Testis (tissue), 2 donors: ENCODE data around the gene POLR3G.

Source experiments
- POLR2A ChIP-seq: fragments of 450-650 bp; IDR thresholded peaks from one replicate; pipeline ENCODE4 v1.6.1; 2017; ENCODE audit warnings: antibody characterized with exemption, mild to moderate bottlenecking, moderate library complexity
- TF ChIP-seq, protein P1 (sequence below), 3 experiments: fragments of 450-650 bp in 2 of 3; fragments of 200-600 bp in 1 of 3; sonication (generic) in 1 of 3; IDR thresholded peaks; one replicate each; pipeline ENCODE4 v1.5.1; 2016 to 2019; ENCODE audit warnings: antibody characterized with exemption in 3 of 3, mild to moderate bottlenecking in 2 of 3, moderate library complexity in 1 of 3

- TF ChIP-seq, protein P1, sequence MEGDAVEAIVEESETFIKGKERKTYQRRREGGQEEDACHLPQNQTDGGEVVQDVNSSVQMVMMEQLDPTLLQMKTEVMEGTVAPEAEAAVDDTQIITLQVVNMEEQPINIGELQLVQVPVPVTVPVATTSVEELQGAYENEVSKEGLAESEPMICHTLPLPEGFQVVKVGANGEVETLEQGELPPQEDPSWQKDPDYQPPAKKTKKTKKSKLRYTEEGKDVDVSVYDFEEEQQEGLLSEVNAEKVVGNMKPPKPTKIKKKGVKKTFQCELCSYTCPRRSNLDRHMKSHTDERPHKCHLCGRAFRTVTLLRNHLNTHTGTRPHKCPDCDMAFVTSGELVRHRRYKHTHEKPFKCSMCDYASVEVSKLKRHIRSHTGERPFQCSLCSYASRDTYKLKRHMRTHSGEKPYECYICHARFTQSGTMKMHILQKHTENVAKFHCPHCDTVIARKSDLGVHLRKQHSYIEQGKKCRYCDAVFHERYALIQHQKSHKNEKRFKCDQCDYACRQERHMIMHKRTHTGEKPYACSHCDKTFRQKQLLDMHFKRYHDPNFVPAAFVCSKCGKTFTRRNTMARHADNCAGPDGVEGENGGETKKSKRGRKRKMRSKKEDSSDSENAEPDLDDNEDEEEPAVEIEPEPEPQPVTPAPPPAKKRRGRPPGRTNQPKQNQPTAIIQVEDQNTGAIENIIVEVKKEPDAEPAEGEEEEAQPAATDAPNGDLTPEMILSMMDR (IDR thresholded peaks at IDR 0.05), result no peak
- no peak for TF ChIP-seq POLR2A
Observed at GRCh38 chr5:90475436-90475980, 844 bp downstream of the POLR3G start.
